OCI-LY1 (cell line): ENCODE measurements around the gene HOMER2.

ENCODE experiments used
- CTCF ChIP-seq: fragments of 200-600 bp; sonication (generic), shearing (Covaris generic); IDR thresholded peaks from 2 replicates; pipeline ENCODE4 v1.5.1; 2017; ENCODE audit warnings: mild to moderate bottlenecking, antibody characterized with exemption, low read length, moderate library complexity, mixed read lengths
- EZH2 ChIP-seq: fragments of 200-600 bp; sonication (generic), shearing (Covaris generic); IDR thresholded peaks from 2 replicates; pipeline ENCODE4 v1.8.0; 2017; ENCODE audit warnings: borderline replicate concordance, mixed run types, mild to moderate bottlenecking, antibody characterized with exemption, low read length, moderate library complexity, mixed read lengths

DNA sequence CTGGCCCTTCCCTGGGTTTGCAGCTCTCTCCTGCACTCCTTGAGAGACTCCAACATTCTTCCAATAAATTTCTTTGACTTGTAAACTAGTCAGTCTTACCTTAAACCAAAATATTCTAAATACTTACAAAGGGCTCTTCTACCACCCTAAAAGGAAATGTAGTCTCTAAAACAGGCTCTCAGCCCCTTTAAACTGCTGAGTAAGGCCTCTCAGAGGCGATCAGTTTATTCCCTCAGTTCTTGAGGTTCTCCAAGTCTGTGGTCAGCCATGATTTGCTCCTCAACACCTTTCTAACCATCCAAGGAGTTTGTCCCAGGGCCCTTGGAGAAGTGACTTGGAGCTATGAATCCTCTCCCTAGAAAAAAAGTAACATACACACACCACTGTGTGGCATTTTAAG is 78.3 kb downstream of the HOMER2 start:
- TF ChIP-seq CTCF (no peak), EZH2 (no peak)
